Measurements from ENCODE around the gene CLN5.
"Not testable (repeated sequence)": the region's sequence is repeated elsewhere in the genome, so short reads cannot be mapped to it uniquely, and the experiment has no call there.

CLN5 gene

GRCh38 chr13:76953968-76954367 lies 37.9 kb upstream of the CLN5 start:
- no peak overlapping the region for H3K4me3 ChIP-seq (ENCODE audit: control insufficient read depth, low read depth, low read length)
- TF ChIP-seq CTCF (IDR thresholded peaks at IDR 0.05; ENCODE audit: control insufficient read depth, insufficient read depth, low read depth, low read length, missing control alignments) = no peak
- DNase-seq (ENCODE audit: low read depth) = no peak

GRCh38 chr13:76954538-76954937 lies 37.3 kb upstream of the CLN5 start:
- no peak for TF ChIP-seq CTCF (IDR thresholded peaks at IDR 0.05; ENCODE audit: control insufficient read depth, insufficient read depth, low read depth, low read length, missing control alignments)
- DNase-seq (ENCODE audit: low read depth) = no peak
- H3K4me3 ChIP-seq (ENCODE audit: control insufficient read depth, low read depth, low read length) = no peak overlapping the region

GRCh38 chr13:76955193-76955592 lies 36.7 kb upstream of the CLN5 start:
- TF ChIP-seq CTCF (IDR thresholded peaks at IDR 0.05; ENCODE audit: control insufficient read depth, insufficient read depth, low read depth, low read length, missing control alignments) = no peak
- DNase-seq (ENCODE audit: low read depth) = no peak
- H3K4me3 ChIP-seq (ENCODE audit: control insufficient read depth, low read depth, low read length) = no peak overlapping the region

- no peak for TF ChIP-seq CTCF (IDR thresholded peaks at IDR 0.05; ENCODE audit: control insufficient read depth, insufficient read depth, low read depth, low read length, missing control alignments)
- no peak for DNase-seq (ENCODE audit: low read depth)
- H3K4me3 ChIP-seq (ENCODE audit: control insufficient read depth, low read depth, low read length) = no peak overlapping the region
Measured at GRCh38 chr13:76955661-76956060, 36.2 kb upstream of the CLN5 start.

GRCh38 chr13:76958841-76959432 lies 32.9 kb upstream of the CLN5 start:
- TF ChIP-seq CTCF (IDR thresholded peaks at IDR 0.05; ENCODE audit: control insufficient read depth, insufficient read depth, low read depth, low read length, missing control alignments) = no peak
- no peak for DNase-seq (ENCODE audit: low read depth)
- H3K4me3 ChIP-seq (ENCODE audit: control insufficient read depth, low read depth, low read length) = no peak overlapping the region

- not testable (repeated sequence) for DNase-seq (ENCODE audit: low read depth); H3K4me3 ChIP-seq (ENCODE audit: control insufficient read depth, low read depth, low read length)
Measured at GRCh38 chr13:76959734-76960133, 32.1 kb upstream of the CLN5 start.

- no peak for TF ChIP-seq CTCF (IDR thresholded peaks at IDR 0.05; ENCODE audit: control insufficient read depth, insufficient read depth, low read depth, low read length, missing control alignments)
- DNase-seq (ENCODE audit: low read depth) = peak; percentile 44
- H3K4me3 ChIP-seq (ENCODE audit: control insufficient read depth, low read depth, low read length) = no peak overlapping the region
Measured at GRCh38 chr13:76965759-76966421, 26.0 kb upstream of the CLN5 start.

Data from AG09309 (cell line).